Tibial nerve (tissue), 4 donors: ENCODE results near the gene CRYBB3.

ENCODE experiments used
- EP300 ChIP-seq, 2 donors: sonication (generic); formaldehyde crosslinking; IDR thresholded peaks; one replicate each; pipeline ENCODE4 v1.6.1; 2017; ENCODE audit warnings: antibody characterized with exemption in 2 of 2, mild to moderate bottlenecking in 1 of 2
- TF ChIP-seq, protein P1 (sequence below), 5 experiments: fragments of 200-600 bp in 3 of 5; fragments of 450-650 bp in 2 of 5; sonication (generic) in 3 of 5; IDR thresholded peaks; one replicate each; pipeline ENCODE4 v1.5.1; 2016 to 2019; ENCODE audit warnings: antibody characterized with exemption in 5 of 5, mild to moderate bottlenecking in 3 of 5, moderate library complexity in 2 of 5

DNA sequence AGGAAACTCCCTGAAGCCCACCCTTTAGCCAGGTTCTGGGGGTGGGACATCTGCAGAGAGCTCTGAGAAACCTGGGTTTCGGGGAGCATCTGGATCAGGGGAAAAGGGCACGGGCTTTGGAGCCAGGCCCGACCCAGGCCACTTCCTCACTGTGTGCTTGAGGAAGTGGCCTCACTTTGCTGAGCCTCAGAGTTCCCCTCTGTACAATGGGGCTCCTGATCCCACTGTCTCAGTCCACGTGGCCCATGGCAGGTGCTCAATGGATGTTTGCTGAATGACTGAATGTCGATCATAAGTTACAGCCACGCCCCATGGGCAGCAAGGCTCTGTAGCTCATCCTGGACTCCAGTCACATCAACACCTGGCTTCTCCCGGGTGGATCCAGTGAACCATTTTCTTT is 1.3 kb downstream of the CRYBB3 start:
- TF ChIP-seq, protein P1, sequence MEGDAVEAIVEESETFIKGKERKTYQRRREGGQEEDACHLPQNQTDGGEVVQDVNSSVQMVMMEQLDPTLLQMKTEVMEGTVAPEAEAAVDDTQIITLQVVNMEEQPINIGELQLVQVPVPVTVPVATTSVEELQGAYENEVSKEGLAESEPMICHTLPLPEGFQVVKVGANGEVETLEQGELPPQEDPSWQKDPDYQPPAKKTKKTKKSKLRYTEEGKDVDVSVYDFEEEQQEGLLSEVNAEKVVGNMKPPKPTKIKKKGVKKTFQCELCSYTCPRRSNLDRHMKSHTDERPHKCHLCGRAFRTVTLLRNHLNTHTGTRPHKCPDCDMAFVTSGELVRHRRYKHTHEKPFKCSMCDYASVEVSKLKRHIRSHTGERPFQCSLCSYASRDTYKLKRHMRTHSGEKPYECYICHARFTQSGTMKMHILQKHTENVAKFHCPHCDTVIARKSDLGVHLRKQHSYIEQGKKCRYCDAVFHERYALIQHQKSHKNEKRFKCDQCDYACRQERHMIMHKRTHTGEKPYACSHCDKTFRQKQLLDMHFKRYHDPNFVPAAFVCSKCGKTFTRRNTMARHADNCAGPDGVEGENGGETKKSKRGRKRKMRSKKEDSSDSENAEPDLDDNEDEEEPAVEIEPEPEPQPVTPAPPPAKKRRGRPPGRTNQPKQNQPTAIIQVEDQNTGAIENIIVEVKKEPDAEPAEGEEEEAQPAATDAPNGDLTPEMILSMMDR (IDR thresholded peaks at IDR 0.05): no peak
- TF ChIP-seq EP300 (IDR thresholded peaks at IDR 0.05): no peak
